Measurements from ENCODE around the gene PPIH.
"Not testable (repeated sequence)": the region's sequence is repeated elsewhere in the genome, so short reads cannot be mapped to it uniquely, and the experiment has no call there.

The PPIH gene

GRCh38 chr1:42675467-42675866 is 17.2 kb downstream of the PPIH start:
- no peak for TF ChIP-seq POLR2A (IDR thresholded peaks at IDR 0.05; ENCODE audit: low read length)
- no peak for TF ChIP-seq GATA1 (IDR thresholded peaks at IDR 0.05; ENCODE audit: low read depth, low read length)
- DNase-seq, result no peak

GRCh38 chr1:42676534-42677087 is 18.4 kb downstream of the PPIH start:
- no peak for DNase-seq
- TF ChIP-seq POLR2A (IDR thresholded peaks at IDR 0.05; ENCODE audit: low read length) (no peak), GATA1 (IDR thresholded peaks at IDR 0.05; ENCODE audit: low read depth, low read length) (no peak)

GRCh38 chr1:42679364-42679983 is 21.3 kb downstream of the PPIH start:
- TF ChIP-seq POLR2A (IDR thresholded peaks at IDR 0.05; ENCODE audit: low read length) (no peak), GATA1 (IDR thresholded peaks at IDR 0.05; ENCODE audit: low read depth, low read length) (no peak)
- no peak for DNase-seq

- no peak for TF ChIP-seq GATA1 (IDR thresholded peaks at IDR 0.05; ENCODE audit: low read depth, low read length)
- no peak for TF ChIP-seq POLR2A (IDR thresholded peaks at IDR 0.05; ENCODE audit: low read length)
- DNase-seq, result no peak
These were observed 21.8 kb downstream of the PPIH start for GRCh38 chr1:42680055-42680454.

- DNase-seq, result peak; percentile 64 to 67
- TF ChIP-seq POLR2A (IDR thresholded peaks at IDR 0.05; ENCODE audit: low read length) (no peak), GATA1 (IDR thresholded peaks at IDR 0.05; ENCODE audit: low read depth, low read length) (no peak)
These were observed 22.9 kb downstream of the PPIH start for GRCh38 chr1:42680921-42681683.

GRCh38 chr1:42681741-42682483 is 23.7 kb downstream of the PPIH start, which contains the start of gene YBX1:
YBX1 (plus strand) TSS chr1:42682418; CDS start chr1:42682566, 148 bp downstream.
- peak; percentile 99 for DNase-seq
- TF ChIP-seq POLR2A (IDR thresholded peaks at IDR 0.05; ENCODE audit: low read length), result peak; percentile 88
- TF ChIP-seq GATA1 (IDR thresholded peaks at IDR 0.05; ENCODE audit: low read depth, low read length), result no peak

GRCh38 chr1:42682484-42682738 is 24.2 kb downstream of the PPIH start:
- not testable (repeated sequence) for DNase-seq

- peak; percentile 93 to 94 for DNase-seq
- no peak for TF ChIP-seq POLR2A (IDR thresholded peaks at IDR 0.05; ENCODE audit: low read length)
- no peak for TF ChIP-seq GATA1 (IDR thresholded peaks at IDR 0.05; ENCODE audit: low read depth, low read length)
These were observed 24.7 kb downstream of the PPIH start for GRCh38 chr1:42682739-42683531.

GRCh38 chr1:42684139-42684538 is 25.9 kb downstream of the PPIH start:
- DNase-seq, result peak; percentile 62 to 64
- TF ChIP-seq GATA1 (IDR thresholded peaks at IDR 0.05; ENCODE audit: low read depth, low read length), result no peak
- TF ChIP-seq POLR2A (IDR thresholded peaks at IDR 0.05; ENCODE audit: low read length), result no peak

GRCh38 chr1:42686418-42686817 is 28.2 kb downstream of the PPIH start:
- peak; percentile 83 to 91 for DNase-seq
- TF ChIP-seq GATA1 (IDR thresholded peaks at IDR 0.05; ENCODE audit: low read depth, low read length) (no peak), POLR2A (IDR thresholded peaks at IDR 0.05; ENCODE audit: low read length) (peak; percentile 74)

- DNase-seq, result no peak
- TF ChIP-seq POLR2A (IDR thresholded peaks at IDR 0.05; ENCODE audit: low read length) (no peak), GATA1 (IDR thresholded peaks at IDR 0.05; ENCODE audit: low read depth, low read length) (no peak)
These were observed 31.7 kb downstream of the PPIH start for GRCh38 chr1:42689912-42690311.

- TF ChIP-seq POLR2A (IDR thresholded peaks at IDR 0.05; ENCODE audit: low read length) (no peak), GATA1 (IDR thresholded peaks at IDR 0.05; ENCODE audit: low read depth, low read length) (no peak)
- no peak for DNase-seq
These were observed 32.4 kb downstream of the PPIH start for GRCh38 chr1:42690477-42691156.

- TF ChIP-seq GATA1 (IDR thresholded peaks at IDR 0.05; ENCODE audit: low read depth, low read length), result no peak
- TF ChIP-seq POLR2A (IDR thresholded peaks at IDR 0.05; ENCODE audit: low read length), result no peak
- no peak for DNase-seq
These were observed 32.9 kb downstream of the PPIH start for GRCh38 chr1:42691157-42691498.
